Prostate gland (tissue), 2 donors: Measurements from ENCODE around the gene LIPC. TPM values are rescaled to one million over a fixed set of nuclear protein-coding genes. Genes with fewer than 3 reads are reported as not detected.

Source experiments
- DNase-seq: peaks from one replicate; pipeline ENCODE4 v3.0.0-alpha.2; 2019; ENCODE audit warnings: low spot score
- H3K27ac ChIP-seq, 2 donors: fragments of 200-600 bp; sonication (generic); 2 replicates each; pipeline ENCODE4 v1.5.1; 2017 to 2019
- H3K27me3 ChIP-seq: fragments of 200-600 bp; sonication (generic); replicated peaks from 2 replicates; pipeline ENCODE4 v1.5.1; 2019; ENCODE audit not compliant: insufficient read depth
- H3K36me3 ChIP-seq, 2 donors: fragments of 200-600 bp; sonication (generic); 1 replicate in 1 of 2; 2 replicates in 1 of 2; pipeline versions ENCODE4 v1.5.1 to v1.8.1; 2017 to 2019
- H3K4me1 ChIP-seq: fragments of 200-600 bp; sonication (generic); replicated peaks from 2 replicates; pipeline ENCODE4 v1.5.1; 2019
- H3K4me3 ChIP-seq, 2 donors: fragments of 200-600 bp; sonication (generic); 2 replicates each; pipeline ENCODE4 v1.5.1; 2017 to 2019
- H3K9me3 ChIP-seq: fragments of 200-600 bp; sonication (generic); 2 replicates; pipeline ENCODE4 v1.5.1; 2017
- CTCF ChIP-seq, 4 experiments: fragments of 200-600 bp in 2 of 4; fragments of 450-650 bp in 2 of 4; sonication (generic) in 2 of 4; IDR thresholded peaks; 1 replicate in 3 of 4; 2 replicates in 1 of 4; pipeline ENCODE4 v1.5.1; 2016 to 2019; ENCODE audit warnings: antibody characterized with exemption in 4 of 4, mild to moderate bottlenecking in 2 of 4, moderate library complexity in 2 of 4
- POLR2A ChIP-seq: fragments of 450-650 bp; IDR thresholded peaks from one replicate; pipeline ENCODE4 v1.6.1; 2016; ENCODE audit warnings: antibody characterized with exemption, mild to moderate bottlenecking
- POLR2AphosphoS5 ChIP-seq: sonication (generic); formaldehyde crosslinking; IDR thresholded peaks from one replicate; pipeline ENCODE4 v1.6.1; 2017; ENCODE audit warnings: antibody characterized with exemption
- WGBS: methylation state at CpG from one replicate; pipeline ENCODE4 v1.1.5; 2018; 5-methylcytosine and 5-hydroxymethylcytosine counted together
- intact Hi-C: fragments of 100-400 bp; cut with DNase I; formaldehyde crosslinking; loops from one replicate; pipeline ENCODE4 v1.14.2; 2022
- total RNA-seq, 2 donors: library from RNA; depleted of rRNA; stranded (reverse); fragments of >200 nt; gene quantifications; one replicate each; pipeline ENCODE4 v1.1.0, GENCODE V29; 2016

LIPC gene
- total RNA-seq, 2 donors from 2014 or later = 0.14 TPM; not detected in 1

- TF ChIP-seq POLR2A = no peak
- no peak for TF ChIP-seq CTCF (IDR thresholded peaks at IDR 0.05)
- no peak for TF ChIP-seq POLR2AphosphoS5
- no peaks in the 10 kb centered on the region for H3K9me3 ChIP-seq
- DNase-seq = no peak
- no peak overlapping the region for H3K27ac ChIP-seq
- no peaks in the 10 kb centered on the region for H3K4me1 ChIP-seq
- no peaks in the 10 kb centered on the region for H3K36me3 ChIP-seq
- H3K27me3 ChIP-seq = no peaks in the 10 kb centered on the region
- no peak overlapping the region for H3K4me3 ChIP-seq
- intact Hi-C loops = no loop called here
These were observed 144.9 kb downstream of the LIPC start for GRCh38 chr15:58576657-58577056.

- 85% methylated on average over 3 of the region's 3 CpGs for WGBS
- intact Hi-C loops = no loop called here
- no peaks in the 10 kb centered on the region for H3K27me3 ChIP-seq
- no peaks in the 10 kb centered on the region for H3K36me3 ChIP-seq
- DNase-seq = no peak
- TF ChIP-seq POLR2AphosphoS5 (no peak), POLR2A (no peak)
- H3K4me1 ChIP-seq = no peaks in the 10 kb centered on the region
- no peak overlapping the region for H3K4me3 ChIP-seq
- no peaks in the 10 kb centered on the region for H3K9me3 ChIP-seq
- no peak overlapping the region for H3K27ac ChIP-seq
These were observed 150.4 kb downstream of the LIPC start for GRCh38 chr15:58582160-58582559.

- no peaks in the 10 kb centered on the region for H3K9me3 ChIP-seq
- no peaks in the 10 kb centered on the region for H3K36me3 ChIP-seq
- WGBS = 94% methylated on average over 3 of the region's 3 CpGs
- no peak overlapping the region for H3K27ac ChIP-seq
- DNase-seq = no peak
- no peak for TF ChIP-seq POLR2A
- no peak for TF ChIP-seq CTCF (IDR thresholded peaks at IDR 0.05)
- TF ChIP-seq POLR2AphosphoS5 = no peak
- no peaks in the 10 kb centered on the region for H3K27me3 ChIP-seq
- no peak overlapping the region for H3K4me3 ChIP-seq
- no peaks in the 10 kb centered on the region for H3K4me1 ChIP-seq
- intact Hi-C loops = no loop called here
These were observed 151.5 kb downstream of the LIPC start for GRCh38 chr15:58583171-58583908.

GRCh38 chr15:58584789-58585461 is 153.1 kb downstream of the LIPC start:
- intact Hi-C loops = no loop called here
- WGBS = 73% methylated on average over 6 of the region's 6 CpGs
- TF ChIP-seq POLR2AphosphoS5 = no peak
- no peak for TF ChIP-seq POLR2A
- TF ChIP-seq CTCF (IDR thresholded peaks at IDR 0.05) = no peak

GRCh38 chr15:58585693-58586443 is 154.1 kb downstream of the LIPC start:
- 93% methylated on average over 5 of the region's 5 CpGs for WGBS
- no peak for TF ChIP-seq POLR2AphosphoS5
- no peak for TF ChIP-seq POLR2A
- no peak for TF ChIP-seq CTCF (IDR thresholded peaks at IDR 0.05)
- Histone ChIP-seq H3K36me3 (no peaks in the 10 kb centered on the region), H3K4me1 (no peaks in the 10 kb centered on the region), H3K27ac (no peak overlapping the region), H3K27me3 (no peaks in the 10 kb centered on the region), H3K4me3 (no peak overlapping the region), H3K9me3 (no peaks in the 10 kb centered on the region)
- DNase-seq = no peak
- intact Hi-C loops = no loop called here

More at GRCh38 chr15:58584789-58585461, 153.1 kb downstream of the LIPC start:
- H3K4me3 ChIP-seq = no peak overlapping the region
- no peaks in the 10 kb centered on the region for H3K4me1 ChIP-seq
- H3K27me3 ChIP-seq = no peaks in the 10 kb centered on the region
- no peak for DNase-seq
- no peak overlapping the region for H3K27ac ChIP-seq
- no peaks in the 10 kb centered on the region for H3K36me3 ChIP-seq
- H3K9me3 ChIP-seq = no peaks in the 10 kb centered on the region
